ENCODE measurements around the gene TMED8. TPM values are rescaled to one million over a fixed set of nuclear protein-coding genes. Genes with fewer than 3 reads are reported as not detected.

Gene TMED8
- total RNA-seq, 1 donor from 2014 or later, result 10.4 TPM

- Mint-ChIP-seq H3K4me3 (ENCODE audit: unreplicated experiment) (no peak overlapping the region), H3K4me1 (ENCODE audit: low read depth) (no peaks in the 10 kb centered on the region), H3K27ac (ENCODE audit: unreplicated experiment) (no peak overlapping the region), H3K36me3 (ENCODE audit: low read depth) (peaks cover 6% of the 10 kb centered on the region), H3K9me3 (ENCODE audit: low read depth) (no peaks in the 10 kb centered on the region), H3K27me3 (ENCODE audit: low read depth) (no peaks in the 10 kb centered on the region)
- DNase-seq (ENCODE audit: low spot score), result no peak
- TF ChIP-seq, protein P1, sequence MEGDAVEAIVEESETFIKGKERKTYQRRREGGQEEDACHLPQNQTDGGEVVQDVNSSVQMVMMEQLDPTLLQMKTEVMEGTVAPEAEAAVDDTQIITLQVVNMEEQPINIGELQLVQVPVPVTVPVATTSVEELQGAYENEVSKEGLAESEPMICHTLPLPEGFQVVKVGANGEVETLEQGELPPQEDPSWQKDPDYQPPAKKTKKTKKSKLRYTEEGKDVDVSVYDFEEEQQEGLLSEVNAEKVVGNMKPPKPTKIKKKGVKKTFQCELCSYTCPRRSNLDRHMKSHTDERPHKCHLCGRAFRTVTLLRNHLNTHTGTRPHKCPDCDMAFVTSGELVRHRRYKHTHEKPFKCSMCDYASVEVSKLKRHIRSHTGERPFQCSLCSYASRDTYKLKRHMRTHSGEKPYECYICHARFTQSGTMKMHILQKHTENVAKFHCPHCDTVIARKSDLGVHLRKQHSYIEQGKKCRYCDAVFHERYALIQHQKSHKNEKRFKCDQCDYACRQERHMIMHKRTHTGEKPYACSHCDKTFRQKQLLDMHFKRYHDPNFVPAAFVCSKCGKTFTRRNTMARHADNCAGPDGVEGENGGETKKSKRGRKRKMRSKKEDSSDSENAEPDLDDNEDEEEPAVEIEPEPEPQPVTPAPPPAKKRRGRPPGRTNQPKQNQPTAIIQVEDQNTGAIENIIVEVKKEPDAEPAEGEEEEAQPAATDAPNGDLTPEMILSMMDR (IDR thresholded peaks at IDR 0.05), result no peak
Measured at GRCh38 chr14:77335576-77335975, 41.3 kb downstream of the TMED8 start.

DNA sequence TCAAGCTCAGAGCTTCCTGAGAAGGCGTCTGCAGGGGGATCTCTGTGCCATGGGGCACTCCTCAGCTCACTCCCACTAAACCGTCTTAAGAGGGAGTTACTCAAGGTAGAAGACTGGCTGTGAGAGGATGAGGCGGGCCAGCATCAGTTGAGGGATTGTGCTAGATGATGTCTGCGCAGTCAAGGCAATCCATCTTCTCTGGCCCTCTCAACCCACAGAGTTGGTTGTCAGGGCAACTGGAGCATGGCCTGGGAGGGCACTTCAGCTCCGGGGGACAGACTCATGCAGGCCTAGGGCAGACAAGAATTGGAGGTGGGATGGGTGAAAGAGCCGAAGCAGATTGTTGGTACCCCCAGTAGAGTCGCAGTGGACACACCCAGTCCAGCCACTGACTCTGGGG lies 47.0 kb downstream of the TMED8 start:
- no peak for DNase-seq (ENCODE audit: low spot score)
- TF ChIP-seq, protein P1 (IDR thresholded peaks at IDR 0.05), result no peak
- Mint-ChIP-seq H3K27me3 (ENCODE audit: low read depth) (no peaks in the 10 kb centered on the region), H3K9me3 (ENCODE audit: low read depth) (no peaks in the 10 kb centered on the region), H3K27ac (ENCODE audit: unreplicated experiment) (no peak overlapping the region), H3K4me3 (ENCODE audit: unreplicated experiment) (no peak overlapping the region), H3K36me3 (ENCODE audit: low read depth) (no peaks in the 10 kb centered on the region), H3K4me1 (ENCODE audit: low read depth) (no peaks in the 10 kb centered on the region)

DNA sequence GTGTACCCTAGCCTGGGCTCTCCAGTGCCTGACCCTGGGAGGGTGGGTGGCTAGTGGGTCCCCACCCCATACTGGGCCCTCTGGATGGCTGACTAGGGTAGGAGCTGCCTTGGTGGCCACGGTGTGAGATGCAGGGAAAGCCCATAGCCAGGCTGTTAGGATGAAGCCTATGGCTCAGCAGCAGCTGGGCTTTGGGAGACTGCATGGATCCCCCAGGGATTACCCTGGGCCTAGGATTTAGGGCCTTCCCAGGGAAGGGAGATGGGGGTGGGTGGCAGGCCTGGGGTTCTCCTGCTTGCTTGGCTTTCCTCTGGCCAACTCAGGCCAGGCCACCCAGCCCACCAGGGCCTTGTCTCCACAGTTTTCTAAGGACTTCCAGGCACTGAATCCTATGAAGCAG lies 49.8 kb downstream of the TMED8 start:
- Mint-ChIP-seq H3K4me1 (ENCODE audit: low read depth) (peaks cover 6% of the 10 kb centered on the region), H3K27ac (ENCODE audit: unreplicated experiment) (no peak overlapping the region), H3K27me3 (ENCODE audit: low read depth) (no peaks in the 10 kb centered on the region), H3K9me3 (ENCODE audit: low read depth) (no peaks in the 10 kb centered on the region), H3K4me3 (ENCODE audit: unreplicated experiment) (no peak overlapping the region), H3K36me3 (ENCODE audit: low read depth) (no peaks in the 10 kb centered on the region)
- TF ChIP-seq, protein P1 (IDR thresholded peaks at IDR 0.05), result no peak
- DNase-seq (ENCODE audit: low spot score), result no peak

DNA sequence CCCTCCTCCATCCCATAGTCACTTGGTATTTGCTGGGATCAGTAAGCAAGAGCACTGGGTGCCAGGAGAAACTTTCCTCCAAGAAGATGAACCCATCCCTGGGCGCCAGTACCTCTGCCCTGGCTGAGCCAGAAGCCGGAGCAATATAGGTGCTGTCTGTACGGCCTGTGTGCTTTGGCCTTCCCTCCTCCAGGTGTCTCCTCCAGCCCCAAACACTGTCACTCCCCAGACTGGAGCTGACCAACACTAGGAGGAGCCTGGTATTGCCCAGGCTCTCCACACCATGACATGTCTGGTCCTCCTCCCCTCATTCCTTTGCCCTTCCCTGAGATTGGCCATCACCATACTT lies 51.2 kb downstream of the TMED8 start:
- no peaks in the 10 kb centered on the region for H3K36me3 Mint-ChIP-seq (ENCODE audit: low read depth)
- H3K9me3 Mint-ChIP-seq (ENCODE audit: low read depth), result no peaks in the 10 kb centered on the region
- H3K4me1 Mint-ChIP-seq (ENCODE audit: low read depth), result peaks cover 10% of the 10 kb centered on the region
- H3K4me3 Mint-ChIP-seq (ENCODE audit: unreplicated experiment), result no peak overlapping the region
- no peaks in the 10 kb centered on the region for H3K27me3 Mint-ChIP-seq (ENCODE audit: low read depth)
- no peak overlapping the region for H3K27ac Mint-ChIP-seq (ENCODE audit: unreplicated experiment)
- TF ChIP-seq, protein P1 (IDR thresholded peaks at IDR 0.05), result no peak
- no peak for DNase-seq (ENCODE audit: low spot score)

DNA sequence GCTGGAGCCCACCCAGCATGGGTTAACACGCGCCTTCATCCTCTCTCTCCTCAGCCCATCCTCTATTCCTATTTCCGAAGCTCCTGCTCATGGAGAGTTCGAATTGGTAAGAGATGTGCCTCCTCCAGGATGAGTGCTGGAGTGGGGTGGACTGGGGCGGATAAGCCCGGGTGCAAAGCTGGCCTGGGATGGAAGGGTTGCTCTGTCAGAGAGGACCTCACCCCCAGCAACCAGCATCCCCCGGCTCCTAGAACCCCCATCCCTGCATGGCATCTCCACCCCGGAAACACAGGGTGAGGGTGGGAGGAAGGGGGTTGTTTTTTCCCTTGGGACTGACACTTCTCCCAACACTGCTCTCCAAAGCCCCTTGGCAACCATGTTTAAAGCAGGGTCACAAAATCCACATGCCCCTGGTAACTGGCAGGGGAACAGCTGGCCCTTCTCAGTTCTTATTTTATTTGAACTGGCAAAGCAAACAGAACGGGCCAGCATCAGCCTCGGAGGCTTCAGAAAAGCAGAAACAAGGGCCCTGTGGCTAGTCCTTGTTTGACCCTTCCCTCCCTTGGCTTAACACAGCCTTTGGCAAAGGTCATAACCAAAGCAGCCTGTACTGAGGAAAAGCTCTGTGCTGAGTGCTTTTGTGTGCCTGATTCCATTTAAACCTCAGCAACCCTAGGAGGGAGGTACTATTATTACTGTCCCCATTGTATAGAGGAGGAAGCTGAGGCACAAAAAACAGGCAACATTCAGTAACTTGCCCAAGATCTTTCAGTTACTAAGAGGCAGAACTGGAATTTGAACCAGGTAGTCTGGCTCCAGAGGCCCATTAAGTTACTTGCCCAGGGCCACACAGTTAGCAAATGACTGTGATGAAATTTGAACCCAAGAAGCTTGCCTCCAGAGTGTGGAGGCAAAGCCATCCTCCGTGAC lies 51.8 kb downstream of the TMED8 start:
- Mint-ChIP-seq H3K9me3 (ENCODE audit: low read depth) (no peaks in the 10 kb centered on the region), H3K4me1 (ENCODE audit: low read depth) (peaks cover 12% of the 10 kb centered on the region), H3K27ac (ENCODE audit: unreplicated experiment) (no peak overlapping the region), H3K4me3 (ENCODE audit: unreplicated experiment) (no peak overlapping the region), H3K36me3 (ENCODE audit: low read depth) (no peaks in the 10 kb centered on the region), H3K27me3 (ENCODE audit: low read depth) (no peaks in the 10 kb centered on the region)
- TF ChIP-seq, protein P1 (IDR thresholded peaks at IDR 0.05), result no peak
- DNase-seq (ENCODE audit: low spot score), result no peak

Measured in chondrocyte (in vitro differentiated cells).